Measurements from ENCODE around the gene SLCO2B1.

SLCO2B1 gene

DNA sequence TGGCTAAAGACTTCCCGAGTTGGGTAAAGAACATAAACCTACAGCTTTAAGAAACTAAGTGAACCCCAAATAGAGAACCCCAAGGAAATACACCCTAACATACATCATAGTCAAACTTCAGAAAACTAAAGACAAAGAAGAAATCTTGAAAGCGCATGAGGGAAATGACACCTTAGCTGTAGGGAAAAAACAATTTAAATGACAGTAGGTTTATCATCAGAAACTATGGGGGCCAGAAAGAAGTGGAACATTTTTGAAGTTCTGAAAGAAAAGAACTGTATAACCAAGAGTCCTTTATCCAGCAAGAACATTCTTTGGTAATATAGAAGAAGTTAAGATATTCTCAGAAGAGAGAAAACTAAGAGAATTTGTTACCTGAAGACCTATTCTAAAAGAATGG is 38.7 kb upstream of the SLCO2B1 start:
- no peak for DNase-seq (ENCODE audit: insufficient read length, low spot score)
- TF ChIP-seq, protein P1, sequence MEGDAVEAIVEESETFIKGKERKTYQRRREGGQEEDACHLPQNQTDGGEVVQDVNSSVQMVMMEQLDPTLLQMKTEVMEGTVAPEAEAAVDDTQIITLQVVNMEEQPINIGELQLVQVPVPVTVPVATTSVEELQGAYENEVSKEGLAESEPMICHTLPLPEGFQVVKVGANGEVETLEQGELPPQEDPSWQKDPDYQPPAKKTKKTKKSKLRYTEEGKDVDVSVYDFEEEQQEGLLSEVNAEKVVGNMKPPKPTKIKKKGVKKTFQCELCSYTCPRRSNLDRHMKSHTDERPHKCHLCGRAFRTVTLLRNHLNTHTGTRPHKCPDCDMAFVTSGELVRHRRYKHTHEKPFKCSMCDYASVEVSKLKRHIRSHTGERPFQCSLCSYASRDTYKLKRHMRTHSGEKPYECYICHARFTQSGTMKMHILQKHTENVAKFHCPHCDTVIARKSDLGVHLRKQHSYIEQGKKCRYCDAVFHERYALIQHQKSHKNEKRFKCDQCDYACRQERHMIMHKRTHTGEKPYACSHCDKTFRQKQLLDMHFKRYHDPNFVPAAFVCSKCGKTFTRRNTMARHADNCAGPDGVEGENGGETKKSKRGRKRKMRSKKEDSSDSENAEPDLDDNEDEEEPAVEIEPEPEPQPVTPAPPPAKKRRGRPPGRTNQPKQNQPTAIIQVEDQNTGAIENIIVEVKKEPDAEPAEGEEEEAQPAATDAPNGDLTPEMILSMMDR (IDR thresholded peaks at IDR 0.05; ENCODE audit: insufficient read depth, missing control alignments) = no peak
- FAIRE-seq = no peak

DNA sequence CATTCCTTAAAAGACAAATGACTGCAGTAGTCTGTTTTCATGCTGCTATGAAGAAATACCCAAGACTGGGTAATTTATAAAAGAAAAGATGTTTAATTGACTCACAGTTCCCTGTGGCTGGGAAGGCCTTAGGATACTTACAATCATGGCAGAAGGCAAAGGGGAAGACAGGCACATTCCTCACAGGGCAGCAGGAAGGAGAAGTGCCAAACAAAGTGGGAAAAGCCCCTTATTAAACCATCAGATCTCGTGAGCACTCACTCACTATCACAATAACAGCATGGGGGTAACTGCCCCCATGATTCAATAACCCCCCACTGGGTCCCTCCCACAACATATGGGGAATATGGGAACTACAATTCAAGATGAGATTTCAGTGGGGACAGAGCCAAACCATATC is 37.9 kb upstream of the SLCO2B1 start:
- TF ChIP-seq, protein P1 (IDR thresholded peaks at IDR 0.05; ENCODE audit: insufficient read depth, missing control alignments) = no peak
- FAIRE-seq (no peak), DNase-seq (ENCODE audit: insufficient read length, low spot score) (no peak)

DNA sequence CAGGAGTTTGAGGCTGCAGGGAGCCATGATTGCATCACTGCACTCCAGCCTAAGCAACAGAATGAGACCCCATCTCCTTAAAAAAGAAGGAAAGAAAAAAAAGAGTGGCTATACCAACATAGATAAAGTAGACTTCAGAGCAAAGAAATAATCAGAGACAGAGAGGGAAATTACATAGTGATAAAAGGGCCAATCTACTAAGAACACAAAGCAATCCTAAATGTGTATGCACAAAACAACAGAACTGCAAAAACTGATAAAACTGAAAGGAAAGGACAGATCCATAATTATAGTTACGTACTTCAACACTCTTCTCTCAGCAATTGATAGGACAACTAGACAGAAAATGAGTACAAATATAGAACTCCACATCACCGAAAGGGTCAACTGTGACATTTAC is 36.4 kb upstream of the SLCO2B1 start:
- FAIRE-seq = no peak
- DNase-seq (ENCODE audit: insufficient read length, low spot score) = no peak

DNA sequence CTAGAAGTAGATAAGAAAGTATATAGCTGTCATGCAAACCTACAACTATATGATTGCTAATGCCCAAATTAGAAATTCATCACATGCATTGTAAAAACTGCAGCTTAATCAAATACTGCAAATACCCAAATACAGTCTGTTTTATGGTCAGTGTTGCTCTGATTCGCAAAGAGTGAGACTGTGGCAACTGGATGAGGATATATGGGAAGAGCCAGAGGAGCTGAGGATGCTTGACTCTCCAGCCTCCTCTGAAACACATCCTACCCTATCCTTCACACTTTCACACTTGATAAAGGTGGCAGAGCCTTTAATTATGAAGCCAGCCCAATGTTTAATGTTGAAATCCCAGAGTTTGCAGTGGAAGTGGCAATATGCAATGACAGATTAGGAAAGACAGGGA is 32.3 kb upstream of the SLCO2B1 start:
- FAIRE-seq (no peak), DNase-seq (ENCODE audit: insufficient read length, low spot score) (no peak)
- TF ChIP-seq, protein P1 (IDR thresholded peaks at IDR 0.05; ENCODE audit: insufficient read depth, missing control alignments) = no peak

More for the DNA sequence above, 36.4 kb upstream of the SLCO2B1 start:
- TF ChIP-seq, protein P1 (IDR thresholded peaks at IDR 0.05; ENCODE audit: insufficient read depth, missing control alignments) = no peak

DNA sequence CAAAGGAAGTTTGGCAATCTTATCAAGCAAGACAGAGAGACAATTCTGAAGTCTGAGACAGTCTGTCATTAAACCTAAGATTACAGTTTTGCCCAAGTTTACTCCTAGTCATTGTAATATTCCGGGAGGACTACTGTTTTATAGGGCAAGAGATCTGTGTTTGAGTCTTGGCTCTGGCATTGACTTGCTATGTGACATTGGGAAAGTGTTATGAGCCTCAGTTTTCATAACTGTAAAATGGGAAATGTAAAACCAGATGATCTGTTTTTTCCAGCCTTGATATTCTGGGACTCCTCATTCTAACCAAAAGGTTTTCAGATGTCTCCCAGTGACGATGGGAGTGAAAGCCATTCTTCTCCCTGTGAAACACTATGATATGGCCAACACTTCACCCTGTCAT is 24.3 kb upstream of the SLCO2B1 start:
- TF ChIP-seq, protein P1 (IDR thresholded peaks at IDR 0.05; ENCODE audit: insufficient read depth, missing control alignments) = no peak
- DNase-seq (ENCODE audit: insufficient read length, low spot score) = no peak
- FAIRE-seq = no peak

DNA sequence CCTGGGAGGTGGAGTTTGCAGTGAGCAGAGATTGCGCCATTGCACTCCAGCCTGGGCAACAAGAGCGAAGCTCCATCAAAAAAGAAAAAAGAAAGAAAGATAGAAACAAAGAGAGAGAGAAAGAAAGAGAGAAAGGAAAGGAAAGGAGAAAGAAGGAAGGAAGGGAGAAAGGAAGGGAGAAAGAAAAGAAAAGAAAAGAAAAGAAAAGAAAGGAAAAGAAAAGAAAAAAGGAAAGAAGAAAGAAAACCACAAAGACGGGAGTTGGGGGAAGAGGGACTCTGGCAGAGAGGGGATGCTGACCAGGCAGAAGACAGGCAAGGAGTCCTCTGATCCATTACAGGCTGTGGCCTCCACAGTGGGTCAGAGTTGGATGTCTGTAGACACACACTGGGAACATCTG is 18.8 kb upstream of the SLCO2B1 start:
- DNase-seq (ENCODE audit: insufficient read length, low spot score) (no peak), FAIRE-seq (no peak)
- TF ChIP-seq, protein P1 (IDR thresholded peaks at IDR 0.05; ENCODE audit: insufficient read depth, missing control alignments) = no peak

DNA sequence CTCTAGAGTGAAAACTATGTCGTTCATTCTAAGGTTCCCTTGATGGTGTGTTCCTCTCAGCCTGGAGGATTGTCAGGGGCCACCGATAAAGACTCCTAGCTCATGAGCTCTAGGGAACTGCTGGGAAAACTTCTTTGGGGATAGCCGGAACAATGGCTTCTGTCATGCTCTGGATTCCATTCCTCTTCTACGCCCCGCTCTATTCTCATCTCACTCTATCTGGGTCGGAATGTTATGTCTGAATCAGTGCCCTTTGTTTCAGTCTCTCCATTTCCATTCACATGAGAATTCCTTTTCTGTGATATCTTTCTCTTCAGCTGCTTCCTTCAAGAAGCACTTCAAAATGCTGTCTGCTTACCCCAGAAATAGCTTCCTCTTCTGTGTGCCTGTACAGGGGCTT is 16.9 kb upstream of the SLCO2B1 start:
- FAIRE-seq = no peak
- TF ChIP-seq, protein P1 (IDR thresholded peaks at IDR 0.05; ENCODE audit: insufficient read depth, missing control alignments) = no peak
- DNase-seq (ENCODE audit: insufficient read length, low spot score) = no peak

All from D721Med (cell line).